ENCODE data around the gene NFU1.

- TF ChIP-seq BHLHE40 (IDR thresholded peaks at IDR 0.05; ENCODE audit: low read length) (no peak), MNT (conservative IDR thresholded peaks at IDR 0.05) (no peak), ZNF384 (IDR thresholded peaks at IDR 0.05; ENCODE audit: low read depth, low read length) (no peak), MCM7 (IDR thresholded peaks at IDR 0.05) (no peak), MTA3 (IDR thresholded peaks at IDR 0.05; ENCODE audit: borderline replicate concordance) (no peak), CC2D1A (IDR thresholded peaks at IDR 0.05) (no peak), RERE (CRISPR knock-in tag; IDR thresholded peaks at IDR 0.05; ENCODE audit: borderline replicate concordance) (no peak), NFIC (IDR thresholded peaks at IDR 0.05) (no peak), SAFB2 (IDR thresholded peaks at IDR 0.05; ENCODE audit: borderline replicate concordance, low read depth, low read length, severe bottlenecking) (no peak), CTCF (IDR thresholded peaks at IDR 0.05 in 2 of 3, conservative IDR thresholded peaks at IDR 0.05 in 1 of 3; ENCODE audit: insufficient read depth in 2 of 3, low read depth in 1 of 3, low read length in 3 of 3) (no peak), FOXA1 (IDR thresholded peaks at IDR 0.05; ENCODE audit: borderline replicate concordance) (no peak), MAFK (IDR thresholded peaks at IDR 0.05; ENCODE audit: low read length) (no peak)
Measured at GRCh38 chr2:69428981-69429380, 8.3 kb downstream of the NFU1 start.

Measured in K562 (cell line).